Glutamatergic neuron (in vitro differentiated cells): ENCODE results near the gene ARHGAP6. TPM values are rescaled to one million over a fixed set of nuclear protein-coding genes. Genes with fewer than 3 reads are reported as not detected.

ENCODE experiments used
- DNase-seq: peaks from one replicate; pipeline ENCODE4 v3.0.0; 2022
- H3K27ac Mint-ChIP-seq: one replicate; pipeline ENCODE4 v1.8.0; 2020; ENCODE audit warnings: mild to moderate bottlenecking, mixed read lengths, inconsistent platforms; ENCODE audit not compliant: unreplicated experiment
- H3K27me3 Mint-ChIP-seq: one replicate; pipeline ENCODE4 v1.8.0; 2020; ENCODE audit warnings: mild to moderate bottlenecking, moderate library complexity, mixed read lengths, inconsistent platforms; ENCODE audit not compliant: unreplicated experiment
- H3K36me3 Mint-ChIP-seq: one replicate; pipeline ENCODE4 v1.8.0; 2020; ENCODE audit warnings: mild to moderate bottlenecking, mixed read lengths, inconsistent platforms; ENCODE audit not compliant: unreplicated experiment
- H3K4me1 Mint-ChIP-seq: one replicate; pipeline ENCODE4 v1.8.0; 2020; ENCODE audit warnings: mild to moderate bottlenecking, low read depth, mixed read lengths, inconsistent platforms; ENCODE audit not compliant: unreplicated experiment
- H3K4me3 Mint-ChIP-seq: one replicate; pipeline ENCODE4 v1.8.0; 2020; ENCODE audit warnings: mild to moderate bottlenecking, mixed read lengths, inconsistent platforms; ENCODE audit not compliant: unreplicated experiment
- H3K9me3 Mint-ChIP-seq: one replicate; pipeline ENCODE4 v1.8.0; 2020; ENCODE audit warnings: mild to moderate bottlenecking, moderate library complexity, mixed read lengths, inconsistent platforms; ENCODE audit not compliant: unreplicated experiment
- CTCF ChIP-seq: fragments of 200-600 bp; sonication (generic); IDR thresholded peaks from one replicate; pipeline ENCODE4 v1.5.0; 2021; ENCODE audit not compliant: partially characterized antibody, unreplicated experiment
- total RNA-seq: library from RNA; stranded (reverse); fragmentation: NEBNext Ultra II Directional; extraction: Animal tissue kit (Norgen Biotek cat#: 25700); gene quantifications from one replicate; pipeline ENCODE4 v1.2.1, GENCODE V29; 2021; ENCODE audit not compliant: unreplicated experiment

The ARHGAP6 gene
- total RNA-seq, 1 donor from 2014 or later = 3.6 TPM

DNA sequence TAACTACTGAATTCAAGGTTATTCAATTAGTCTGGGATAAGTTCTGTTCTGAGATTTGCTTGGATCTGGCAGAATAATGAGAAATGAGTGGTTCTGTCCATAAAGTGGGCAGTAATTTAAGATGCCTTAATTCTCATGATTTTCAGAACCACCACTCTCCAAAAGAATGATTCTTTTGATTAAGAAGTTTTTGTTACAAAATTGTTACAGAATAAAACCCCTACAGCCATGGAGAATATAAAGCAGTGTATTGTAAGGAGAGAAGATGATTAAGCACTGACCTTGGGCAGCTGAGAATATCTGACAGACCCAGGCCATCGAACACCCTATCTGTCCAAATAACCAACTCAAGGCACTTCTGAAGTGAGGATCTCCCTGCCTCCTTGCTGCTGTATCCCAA is 360.1 kb downstream of the ARHGAP6 start:
- Mint-ChIP-seq H3K27ac (no peak overlapping the region), H3K4me1 (peaks cover 4% of the 10 kb centered on the region), H3K27me3 (no peaks in the 10 kb centered on the region), H3K4me3 (no peak overlapping the region), H3K36me3 (no peaks in the 10 kb centered on the region), H3K9me3 (no peaks in the 10 kb centered on the region)
- DNase-seq = no peak
- TF ChIP-seq CTCF = no peak

GRCh38 chrX:11304829-11305228 is 360.9 kb downstream of the ARHGAP6 start:
- H3K27ac Mint-ChIP-seq = no peak overlapping the region
- H3K27me3 Mint-ChIP-seq = no peaks in the 10 kb centered on the region
- DNase-seq = no peak
- TF ChIP-seq CTCF = no peak
- peaks cover 4% of the 10 kb centered on the region for H3K4me1 Mint-ChIP-seq
- H3K9me3 Mint-ChIP-seq = no peaks in the 10 kb centered on the region
- H3K36me3 Mint-ChIP-seq = no peaks in the 10 kb centered on the region
- H3K4me3 Mint-ChIP-seq = no peak overlapping the region

- no peak overlapping the region for H3K27ac Mint-ChIP-seq
- no peaks in the 10 kb centered on the region for H3K36me3 Mint-ChIP-seq
- DNase-seq = no peak
- H3K9me3 Mint-ChIP-seq = no peaks in the 10 kb centered on the region
- H3K4me3 Mint-ChIP-seq = no peak overlapping the region
- H3K4me1 Mint-ChIP-seq = no peaks in the 10 kb centered on the region
- H3K27me3 Mint-ChIP-seq = no peaks in the 10 kb centered on the region
- TF ChIP-seq CTCF = no peak
These were observed 367.1 kb downstream of the ARHGAP6 start for GRCh38 chrX:11298600-11298999.

DNA sequence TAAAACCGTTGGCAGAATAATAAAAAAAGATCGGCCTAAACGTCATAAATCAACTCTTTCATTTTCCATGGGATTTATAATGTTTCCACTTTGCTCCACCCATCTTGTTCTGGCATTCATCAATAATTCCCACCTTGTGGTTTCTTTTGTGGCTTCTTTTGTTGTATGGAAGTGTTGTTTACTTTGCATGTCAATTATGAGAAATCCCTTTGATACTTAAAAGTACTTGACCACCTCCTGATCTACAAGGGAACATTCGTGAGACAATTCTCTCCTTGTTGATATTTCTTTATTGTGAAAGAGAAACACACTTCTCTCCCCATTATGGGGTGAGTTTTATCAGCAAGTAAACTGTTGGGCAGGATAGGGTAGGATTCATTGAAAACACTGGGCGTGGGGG is 369.7 kb downstream of the ARHGAP6 start:
- H3K9me3 Mint-ChIP-seq = no peaks in the 10 kb centered on the region
- H3K4me1 Mint-ChIP-seq = peaks cover 4% of the 10 kb centered on the region
- no peak overlapping the region for H3K27ac Mint-ChIP-seq
- H3K36me3 Mint-ChIP-seq = no peaks in the 10 kb centered on the region
- TF ChIP-seq CTCF = no peak
- H3K27me3 Mint-ChIP-seq = no peaks in the 10 kb centered on the region
- no peak for DNase-seq
- no peak overlapping the region for H3K4me3 Mint-ChIP-seq

DNA sequence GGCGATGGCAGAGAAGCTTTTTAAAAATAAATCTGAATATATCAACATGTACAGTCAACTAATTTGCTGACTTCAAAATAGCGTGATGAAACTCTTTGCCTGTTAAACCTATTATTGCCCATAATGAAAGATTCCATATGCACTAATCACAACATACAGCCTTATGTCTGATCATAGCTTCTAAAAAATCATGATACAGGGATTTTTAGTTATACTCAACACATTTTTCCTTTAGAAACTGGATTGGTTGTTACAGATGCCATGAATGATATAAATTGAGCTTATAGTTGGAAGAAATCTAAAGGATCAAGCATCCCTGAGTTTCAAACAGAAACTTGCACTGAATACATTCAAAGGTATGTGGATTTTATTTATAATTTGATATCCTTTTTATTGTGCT is 372.6 kb downstream of the ARHGAP6 start, which contains the start of gene AMELX:
Gene AMELX, plus strand, starts transcription at position 301 of the 400 bp plus-strand sequence. CDS start 1,376 bp downstream, outside the sequence.
- H3K4me1 Mint-ChIP-seq = peaks cover 4% of the 10 kb centered on the region

More for the DNA sequence above, 372.6 kb downstream of the ARHGAP6 start, which contains the start of gene AMELX:
- no peak for TF ChIP-seq CTCF
- Mint-ChIP-seq H3K27me3 (no peaks in the 10 kb centered on the region), H3K4me3 (no peak within 1 kb of the TSS), H3K9me3 (no peaks in the 10 kb centered on the region), H3K27ac (no peak within 1 kb of the TSS), H3K36me3 (no peaks in the 10 kb centered on the region)
- DNase-seq = no peak
